Measurements from ENCODE around the gene PGM2L1. TPM values are rescaled to one million over a fixed set of nuclear protein-coding genes. Genes with fewer than 3 reads are reported as not detected.

PGM2L1 gene
- total and polyA plus RNA-seq, 2 of the 4 experiments (the other 2 are of a cell fraction), result 0.72 to 1.8 TPM

DNA sequence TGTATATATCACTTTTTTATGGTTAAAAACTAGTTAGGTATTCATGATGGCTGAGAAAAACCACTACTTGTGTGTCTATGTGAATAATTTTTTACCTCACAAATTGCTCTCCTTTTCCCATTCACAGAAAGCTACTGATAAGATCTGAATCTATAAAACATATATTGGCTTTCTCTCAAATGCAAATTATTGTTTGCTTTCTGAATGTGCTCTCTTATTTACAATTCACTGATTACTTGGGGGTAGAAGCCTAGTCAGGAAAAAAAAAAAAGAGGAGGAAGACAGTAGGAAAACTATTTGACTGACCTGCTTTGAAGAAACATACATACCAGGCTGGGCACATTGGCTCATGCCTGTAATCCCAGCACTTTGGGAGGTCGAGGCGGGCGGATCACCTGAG lies 20.5 kb downstream of the PGM2L1 start:
- Histone ChIP-seq H3K56ac (ENCODE audit: extremely low read depth, insufficient read depth, low read length) (no peak overlapping the region), H2BK15ac (ENCODE audit: low read depth, low read length) (no peak overlapping the region), H2AK5ac (ENCODE audit: low read depth, low read length) (no peak overlapping the region), H4K20me1 (ENCODE audit: insufficient read depth, low read length) (no peaks in the 10 kb centered on the region), H3K4me1 (ENCODE audit: control insufficient read depth, insufficient read depth, low read length) (peaks cover 4% of the 10 kb centered on the region), H3K79me1 (ENCODE audit: low read depth in 1 of 2, low read length in 2 of 2) (no peaks in the 10 kb centered on the region; a peak in 1 of 4 replicates), H3K27me3 (ENCODE audit: control insufficient read depth, insufficient read depth, low read length) (no peaks in the 10 kb centered on the region), H4K91ac (ENCODE audit: insufficient read depth, low read depth, low read length) (no peak overlapping the region), H2AK9ac (replicated peaks; ENCODE audit: low read depth, low read length, poor library complexity) (no peak overlapping the region), H3K36me3 (ENCODE audit: control insufficient read depth, insufficient read depth, low read length) (peaks cover 3% of the 10 kb centered on the region), H3K4me3 (ENCODE audit: insufficient read depth, low read depth, low read length) (no peak overlapping the region), H3K9me1 (ENCODE audit: insufficient read depth, low read length) (peaks cover 5% of the 10 kb centered on the region; the same call in 1 of the 2 replicates), H3K4ac (ENCODE audit: low read depth, low read length) (no peak overlapping the region), H2AFZ (replicated peaks; ENCODE audit: low read length, poor library complexity) (no peak overlapping the region), H4K8ac (ENCODE audit: low read depth in 2 of 2, low read length in 2 of 2) (no peak overlapping the region), H3K9me3 (ENCODE audit: control insufficient read depth, insufficient read depth, low read length) (no peaks in the 10 kb centered on the region), H3K9ac (ENCODE audit: low read depth, low read length) (no peak overlapping the region), H4K5ac (ENCODE audit: low read depth, low read length) (no peak overlapping the region), H3K23ac (ENCODE audit: low read depth, low read length) (no peak overlapping the region), H3K27ac (ENCODE audit: insufficient read depth, low read length) (no peak overlapping the region), H3K18ac (ENCODE audit: low read depth, low read length) (no peak overlapping the region), H3K4me2 (ENCODE audit: low read depth, low read length) (no peak overlapping the region), H2BK120ac (ENCODE audit: low read depth, low read length) (no peak overlapping the region), H2BK5ac (ENCODE audit: low read depth, low read length, poor library complexity, severe bottlenecking) (no peak overlapping the region), H3K14ac (replicated peaks; ENCODE audit: low read depth, low read length) (no peak overlapping the region), H2BK20ac (ENCODE audit: low read depth, low read length) (no peak overlapping the region)
- POLR2A ChIA-PET (ENCODE audit: unreplicated experiment), result no interaction called here
- no CpG with 5 or more reads among the region's 3 CpGs for WGBS, 2 experiments (ENCODE audit: extremely low coverage in 2 of 2, insufficient read length in 1 of 2)
- intact Hi-C loops (cut with micrococcal nuclease) (no loop called here), dilution Hi-C loops (cut with HindIII; ENCODE audit: low sequenced_read_pairs, unreplicated experiment) (no loop called here), in situ Hi-C loops (cut with MboI; ENCODE audit: low sequenced_read_pairs) (no loop called here)
- ATAC-seq (ENCODE audit: low read depth) (no peak), DNase-seq (no peak)
- BruUV-seq (replicated peaks), result no TSS peak
- TF ChIP-seq, protein P1, sequence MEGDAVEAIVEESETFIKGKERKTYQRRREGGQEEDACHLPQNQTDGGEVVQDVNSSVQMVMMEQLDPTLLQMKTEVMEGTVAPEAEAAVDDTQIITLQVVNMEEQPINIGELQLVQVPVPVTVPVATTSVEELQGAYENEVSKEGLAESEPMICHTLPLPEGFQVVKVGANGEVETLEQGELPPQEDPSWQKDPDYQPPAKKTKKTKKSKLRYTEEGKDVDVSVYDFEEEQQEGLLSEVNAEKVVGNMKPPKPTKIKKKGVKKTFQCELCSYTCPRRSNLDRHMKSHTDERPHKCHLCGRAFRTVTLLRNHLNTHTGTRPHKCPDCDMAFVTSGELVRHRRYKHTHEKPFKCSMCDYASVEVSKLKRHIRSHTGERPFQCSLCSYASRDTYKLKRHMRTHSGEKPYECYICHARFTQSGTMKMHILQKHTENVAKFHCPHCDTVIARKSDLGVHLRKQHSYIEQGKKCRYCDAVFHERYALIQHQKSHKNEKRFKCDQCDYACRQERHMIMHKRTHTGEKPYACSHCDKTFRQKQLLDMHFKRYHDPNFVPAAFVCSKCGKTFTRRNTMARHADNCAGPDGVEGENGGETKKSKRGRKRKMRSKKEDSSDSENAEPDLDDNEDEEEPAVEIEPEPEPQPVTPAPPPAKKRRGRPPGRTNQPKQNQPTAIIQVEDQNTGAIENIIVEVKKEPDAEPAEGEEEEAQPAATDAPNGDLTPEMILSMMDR (conservative IDR thresholded peaks at IDR 0.05; ENCODE audit: low read depth, low read length), result no peak
- TF ChIP-seq CHD1 (IDR thresholded peaks at IDR 0.05; ENCODE audit: low read depth, low read length), result no peak
- no peak for TF ChIP-seq MXI1 (IDR thresholded peaks at IDR 0.05; ENCODE audit: borderline replicate concordance, low read depth, low read length)
- no peak for TF ChIP-seq CEBPB (IDR thresholded peaks at IDR 0.05; ENCODE audit: low read depth, low read length)
- TF ChIP-seq SMC3 (IDR thresholded peaks at IDR 0.05; ENCODE audit: low read depth, low read length), result no peak
- no peak for TF ChIP-seq POLR2A (IDR thresholded peaks at IDR 0.05; ENCODE audit: low read depth, low read length)
- TF ChIP-seq MAZ (IDR thresholded peaks at IDR 0.05; ENCODE audit: borderline replicate concordance, low read depth, low read length), result no peak
- CTCF ChIA-PET, result no interaction called here
